ENCODE measurements around the gene LZTR1.
"Not testable (repeated sequence)": the region's sequence is repeated elsewhere in the genome, so short reads cannot be mapped to it uniquely, and the experiment has no call there.

LZTR1 gene

DNA sequence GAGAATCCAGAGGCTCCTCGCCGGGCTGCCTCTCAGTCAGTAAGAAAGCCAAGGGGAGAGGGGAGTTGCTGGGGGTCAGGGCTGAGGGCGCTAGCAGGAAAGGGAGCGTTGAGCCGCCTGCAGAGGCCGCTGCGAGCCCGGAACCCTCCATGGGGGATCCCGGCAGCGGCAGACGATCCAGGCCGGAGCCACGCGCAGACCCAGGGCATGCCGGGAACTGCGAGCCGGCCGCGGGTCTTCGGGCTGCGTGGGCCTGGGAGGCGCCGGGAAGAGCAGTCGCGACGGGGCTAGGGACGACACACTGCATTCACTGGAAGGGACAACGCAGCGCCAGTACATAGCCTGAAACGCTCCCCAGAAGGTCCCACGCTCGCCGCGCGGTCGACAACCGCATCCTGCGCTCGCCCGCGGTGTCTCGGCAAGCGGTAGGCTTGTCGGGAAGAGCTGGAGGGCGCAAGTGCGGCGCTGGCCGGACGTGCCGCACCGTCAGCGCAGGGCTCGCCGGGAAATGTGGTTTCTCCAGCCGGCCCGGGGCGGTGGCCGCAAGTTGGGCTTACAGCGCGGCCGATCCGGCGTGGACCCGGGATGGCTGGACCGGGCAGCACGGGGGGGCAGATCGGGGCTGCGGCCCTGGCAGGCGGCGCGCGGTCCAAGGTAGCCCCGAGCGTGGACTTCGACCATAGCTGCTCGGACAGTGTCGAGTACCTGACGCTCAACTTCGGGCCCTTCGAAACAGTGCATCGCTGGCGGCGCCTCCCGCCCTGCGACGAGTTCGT, at the start of gene LZTR1:
Gene LZTR1 (plus strand): TSS at position 511 of the 776 bp plus-strand sequence. CDS start 75 bp downstream, at position 586.
- peak; percentile 67 for TF ChIP-seq CTCF (IDR thresholded peaks at IDR 0.05; ENCODE audit: control extremely low read depth, extremely low read depth, low read depth, missing control alignments)
- peak; percentile 90 for DNase-seq (ENCODE audit: extremely low spot score)
- POLR2A ChIA-PET: interaction anchor here (0.5 to 2.2 kb wide), 6 partner anchors 8 to 390 kb away, joined by 3 to 13 read pairs (median 4); partner anchors contain the start of gene THAP7
- CTCF ChIA-PET: interaction anchor here (0.7 to 3.3 kb wide), 15 partner anchors 9 to 198 kb away, joined by 3 to 11 read pairs (median 6); partner anchors contain the start of gene AIFM3

DNA sequence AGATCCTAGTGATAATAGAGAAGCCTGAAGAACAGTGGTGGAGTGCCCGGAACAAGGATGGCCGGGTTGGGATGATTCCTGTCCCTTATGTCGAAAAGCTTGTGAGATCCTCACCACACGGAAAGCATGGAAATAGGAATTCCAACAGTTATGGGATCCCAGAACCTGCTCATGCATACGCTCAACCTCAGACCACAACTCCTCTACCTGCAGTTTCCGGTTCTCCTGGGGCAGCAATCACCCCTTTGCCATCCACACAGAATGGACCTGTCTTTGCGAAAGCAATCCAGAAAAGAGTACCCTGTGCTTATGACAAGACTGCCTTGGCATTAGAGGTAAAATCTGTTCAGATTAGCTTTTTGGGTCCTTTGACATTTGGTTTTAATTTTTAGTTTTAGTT, 48.2 kb upstream of the LZTR1 start:
- DNase-seq (ENCODE audit: extremely low spot score): no peak
- POLR2A ChIA-PET: interaction anchor here (0.6 kb wide), 1 partner anchor 800 kb away, joined by 3 read pairs; no protein-coding TSS in a partner anchor
- TF ChIP-seq CTCF (IDR thresholded peaks at IDR 0.05; ENCODE audit: control extremely low read depth, extremely low read depth, low read depth, missing control alignments): no peak
- CTCF ChIA-PET: interaction anchor here (0.9 to 1.5 kb wide), 3 partner anchors 9 to 17 kb away, joined by 3 to 6 read pairs (median 5); partner anchors contain the start of gene CRKL

GRCh38 chr22:20935049-20935448, 47.0 kb upstream of the LZTR1 start:
- CTCF ChIA-PET: interaction anchor here (1.4 to 1.5 kb wide), 3 partner anchors 12 to 22 kb away, joined by 5 to 6 read pairs (median 5); partner anchors contain the start of gene CRKL
- POLR2A ChIA-PET; DNase-seq (ENCODE audit: extremely low spot score): not testable (repeated sequence)

GRCh38 chr22:20935780-20936539, 46.1 kb upstream of the LZTR1 start:
- POLR2A ChIA-PET; DNase-seq (ENCODE audit: extremely low spot score): not testable (repeated sequence)
- CTCF ChIA-PET: interaction anchor here (1.0 to 1.9 kb wide), 5 partner anchors 10 to 25 kb away, joined by 3 to 8 read pairs (median 3); no protein-coding TSS in a partner anchor

DNA sequence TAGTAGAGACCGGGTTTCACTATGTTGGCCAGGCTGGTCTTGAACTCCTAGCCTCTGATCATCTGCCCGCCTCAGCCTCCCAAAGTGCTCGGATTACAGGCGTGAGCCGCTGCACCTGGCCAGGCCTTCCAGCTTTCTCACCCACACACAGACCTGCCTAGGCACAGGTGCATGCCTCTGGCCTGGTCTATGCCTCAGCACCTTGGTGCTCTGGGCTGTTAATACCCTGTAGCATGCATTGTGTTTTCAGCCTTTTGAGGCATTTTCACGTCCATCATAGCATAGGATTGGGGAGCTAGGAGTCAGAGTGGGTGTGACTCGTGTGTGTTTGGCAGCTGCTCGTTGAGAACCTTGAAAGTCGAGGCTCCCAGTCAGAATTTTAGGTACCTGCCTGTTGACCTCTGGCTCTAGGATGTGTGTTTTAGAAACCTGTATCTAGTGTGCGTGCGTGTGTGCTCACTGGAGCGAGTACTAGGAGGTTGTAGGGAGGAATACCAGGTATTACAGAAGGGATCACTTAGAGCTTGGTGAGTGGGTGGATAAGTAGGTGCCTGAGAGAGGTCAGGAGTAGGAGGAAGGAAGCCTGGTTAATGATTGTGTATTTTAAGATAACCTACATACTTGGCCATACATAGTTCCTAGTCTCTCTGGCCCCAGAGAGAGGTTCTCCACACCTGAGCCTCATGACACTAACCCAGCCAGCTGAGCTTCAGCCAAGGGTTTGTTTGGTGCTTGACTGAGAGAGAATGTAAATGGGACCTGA, 44.9 kb upstream of the LZTR1 start:
- DNase-seq (ENCODE audit: extremely low spot score): no peak
- no peak for TF ChIP-seq CTCF (IDR thresholded peaks at IDR 0.05; ENCODE audit: control extremely low read depth, extremely low read depth, low read depth, missing control alignments)
- ChIA-PET CTCF (interaction anchor here (0.7 to 2.2 kb wide), 6 partner anchors 11 to 65 kb away, joined by 3 to 8 read pairs (median 3); partner anchors contain the start of gene CRKL), POLR2A (no interaction called here)

GRCh38 chr22:20937794-20938671, 44.1 kb upstream of the LZTR1 start:
- ChIA-PET POLR2A (no interaction called here), CTCF (interaction anchor here (0.7 to 2.2 kb wide), 4 partner anchors 12 to 66 kb away, joined by 3 to 7 read pairs (median 3); partner anchors contain the start of gene CRKL)
- DNase-seq (ENCODE audit: extremely low spot score): no peak
- no peak for TF ChIP-seq CTCF (IDR thresholded peaks at IDR 0.05; ENCODE audit: control extremely low read depth, extremely low read depth, low read depth, missing control alignments)

- not testable (repeated sequence) for DNase-seq (ENCODE audit: extremely low spot score)
- CTCF ChIA-PET: interaction anchor here (0.9 to 1.0 kb wide), 2 partner anchors 13 to 22 kb away, joined by 4 read pairs; no protein-coding TSS in a partner anchor
- POLR2A ChIA-PET: interaction anchor here (0.6 kb wide), 1 partner anchor 15 kb away, joined by 3 read pairs; no protein-coding TSS in a partner anchor
Observed at GRCh38 chr22:20939457-20940185, 42.5 kb upstream of the LZTR1 start.

Measured in GM10248 (cell line).